ENCODE results near the gene CDH22.

CDH22 gene

DNA sequence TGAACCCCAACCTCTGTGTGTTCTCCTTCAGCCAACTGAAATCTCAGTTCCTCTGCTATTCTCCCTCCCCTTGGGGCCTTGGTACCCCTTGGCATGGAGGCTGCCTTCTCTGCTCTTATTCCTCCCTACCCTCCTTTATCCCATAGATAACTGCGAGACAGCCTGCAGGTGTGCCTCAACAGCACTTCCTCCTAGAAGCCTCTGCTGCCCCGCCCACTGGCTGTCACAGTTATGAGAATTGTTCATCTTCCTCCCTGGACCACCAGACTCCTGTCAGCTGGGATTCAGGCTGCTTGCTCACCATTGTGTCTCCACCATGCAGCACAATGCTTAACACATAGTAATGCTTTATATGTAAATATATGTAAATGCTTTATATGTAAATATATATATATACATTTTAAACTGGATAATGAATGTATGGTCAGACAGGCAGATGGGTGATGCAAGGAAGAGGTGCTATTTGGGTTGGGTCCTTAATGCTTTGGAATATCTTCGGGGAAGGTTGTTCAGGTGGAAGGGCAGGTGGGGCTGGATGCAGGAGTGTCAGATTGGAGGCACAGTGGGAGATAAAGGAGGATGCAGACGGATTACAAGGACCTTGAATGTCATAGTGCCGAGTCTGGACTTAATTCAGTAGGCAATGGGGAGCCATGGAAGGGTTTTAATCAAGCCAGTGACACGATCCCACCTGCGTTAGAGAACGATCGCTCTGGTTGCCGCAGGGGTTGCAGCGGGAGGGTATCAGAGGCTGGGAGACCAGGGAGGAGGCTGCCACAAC, 4.9 kb downstream of the CDH22 start:
- in situ Hi-C loops (cut with MboI; ENCODE audit: low sequenced_read_pairs) = no loop called here

DNA sequence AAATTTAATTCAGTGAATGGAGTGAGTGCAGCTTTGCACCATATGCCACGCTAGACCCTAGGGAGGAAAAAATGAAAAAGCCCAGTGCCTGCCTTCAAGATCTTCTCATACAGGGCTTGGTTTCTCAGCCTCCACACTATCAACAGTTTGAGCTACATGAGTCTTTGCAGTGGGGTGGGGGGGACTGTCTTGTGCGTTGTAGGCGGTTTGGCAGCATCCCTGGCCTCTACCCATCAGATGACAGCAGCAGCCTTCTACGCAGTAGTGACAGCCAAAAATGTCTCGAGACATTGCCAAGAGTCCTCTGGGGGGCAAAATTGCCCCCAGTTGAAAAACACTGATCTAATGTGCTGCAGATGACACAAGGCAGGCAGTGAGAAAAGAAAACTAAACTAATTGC, 6.2 kb downstream of the CDH22 start:
- in situ Hi-C loops (cut with MboI; ENCODE audit: low sequenced_read_pairs) = no loop called here

DNA sequence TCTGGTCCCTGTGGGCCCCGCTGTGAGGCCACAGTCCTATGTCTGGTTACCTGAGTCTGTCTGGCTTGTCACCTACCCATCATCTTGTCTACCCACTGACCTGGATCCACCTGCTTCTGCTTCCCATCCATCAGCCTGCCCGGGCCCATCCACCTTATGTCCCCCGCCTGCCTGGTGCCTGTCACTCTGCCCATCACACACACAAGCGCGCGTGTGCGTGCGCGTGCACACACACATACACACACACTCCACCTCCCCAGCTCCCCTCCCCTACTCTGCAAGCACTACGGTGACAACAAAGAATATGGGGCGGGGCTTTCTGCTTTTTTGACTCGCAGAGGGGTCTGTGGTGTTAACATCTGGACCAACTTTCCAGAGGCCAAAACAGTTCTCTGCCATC, 8.0 kb downstream of the CDH22 start:
- in situ Hi-C loops (cut with MboI; ENCODE audit: low sequenced_read_pairs) = no loop called here

DNA sequence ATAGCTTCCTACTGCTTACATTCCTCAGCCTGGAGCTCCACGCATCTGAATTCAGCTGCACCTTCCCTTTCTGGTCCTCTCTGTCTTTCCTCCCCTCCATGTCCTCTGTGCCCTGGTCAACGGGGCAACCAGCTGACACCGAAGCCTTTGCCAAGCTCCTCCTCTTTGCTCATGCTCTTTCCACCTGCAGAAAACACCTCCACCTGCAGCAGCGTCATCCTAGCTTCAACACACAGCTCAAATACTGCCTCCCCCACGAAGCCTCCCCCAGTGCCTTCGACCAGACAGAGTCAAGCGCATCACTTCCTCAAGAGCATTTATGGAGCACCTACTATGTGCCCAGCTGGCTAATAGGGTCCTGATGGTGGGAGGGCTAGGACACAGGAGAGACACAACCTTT, 9.2 kb downstream of the CDH22 start:
- in situ Hi-C loops (cut with MboI; ENCODE audit: low sequenced_read_pairs) = no loop called here

DNA sequence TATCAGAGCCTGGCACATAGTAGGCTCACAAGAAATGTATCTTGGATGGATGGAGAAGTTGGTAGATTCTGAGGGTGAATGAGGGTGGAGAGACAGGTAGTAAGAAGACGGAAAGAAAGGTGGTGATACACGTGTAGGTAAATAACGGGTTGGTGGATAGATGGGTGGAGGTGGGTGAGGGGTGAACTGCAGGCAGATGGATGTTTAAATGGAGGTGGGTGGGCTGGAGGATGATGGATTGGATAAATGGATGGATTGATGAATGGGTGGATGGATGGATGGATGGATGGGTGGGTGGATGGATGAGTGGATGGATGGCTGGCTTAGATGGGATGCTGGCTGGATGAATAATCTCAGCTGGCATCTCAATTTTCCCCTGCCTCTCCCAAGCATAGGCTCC, 9.9 kb downstream of the CDH22 start:
- in situ Hi-C loops (cut with MboI; ENCODE audit: low sequenced_read_pairs) = no loop called here

DNA sequence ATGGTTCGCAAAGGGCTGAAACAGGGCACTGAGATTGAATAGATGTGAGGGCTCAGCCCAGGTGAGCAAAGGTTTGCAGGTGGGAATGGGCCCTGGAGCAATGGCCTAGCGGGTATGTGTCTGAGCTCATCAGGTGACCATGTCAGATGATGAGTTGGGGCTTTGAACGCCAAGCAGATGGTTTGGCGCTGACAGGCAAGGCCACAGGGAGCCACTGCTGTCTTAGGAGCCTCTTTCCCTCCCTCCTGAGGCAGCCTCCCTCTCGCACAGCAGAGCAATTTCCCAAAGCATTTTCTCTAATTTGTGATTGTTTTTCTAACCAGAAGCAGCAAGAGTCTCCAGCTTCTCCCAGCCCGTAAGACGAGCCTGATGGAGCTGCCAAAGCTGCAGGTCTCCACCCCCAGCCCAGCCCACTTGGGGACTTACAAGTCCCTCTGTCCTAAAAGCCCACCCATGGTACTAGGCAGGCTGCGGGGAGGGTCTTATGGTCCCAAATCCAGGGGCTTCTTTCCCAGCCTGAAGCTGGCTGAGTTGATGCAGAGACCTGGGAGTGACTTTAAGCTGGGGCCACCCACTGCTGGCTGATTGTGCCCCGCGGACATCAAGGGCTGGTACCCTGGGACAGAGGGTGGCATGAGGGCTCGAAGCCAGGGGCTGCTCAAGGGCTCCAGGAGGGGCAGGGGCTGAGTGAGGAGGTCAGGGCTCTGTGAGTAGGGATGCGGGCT, 11.6 kb downstream of the CDH22 start:
- in situ Hi-C loops (cut with MboI; ENCODE audit: low sequenced_read_pairs) = no loop called here

DNA sequence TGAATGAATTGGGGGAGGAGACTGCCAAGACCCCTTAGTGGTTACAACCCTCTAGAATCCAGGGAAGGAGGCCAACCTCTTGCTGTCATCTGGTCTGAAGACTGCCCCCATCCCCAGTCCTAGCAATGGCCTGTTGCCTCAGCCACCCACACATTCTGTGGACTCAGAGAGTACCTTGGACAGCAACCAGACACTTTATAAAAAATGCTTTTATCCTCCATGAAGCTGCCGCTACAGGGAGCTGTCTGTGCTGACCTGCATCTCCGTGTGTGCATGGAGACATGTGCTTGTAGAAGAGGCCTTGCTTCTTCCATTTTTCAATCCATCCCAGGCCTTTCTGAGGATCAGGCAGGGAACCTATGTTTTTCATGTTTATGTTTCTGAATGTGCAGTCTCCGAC, 15.2 kb downstream of the CDH22 start:
- in situ Hi-C loops (cut with MboI; ENCODE audit: low sequenced_read_pairs) = no loop called here

DNA sequence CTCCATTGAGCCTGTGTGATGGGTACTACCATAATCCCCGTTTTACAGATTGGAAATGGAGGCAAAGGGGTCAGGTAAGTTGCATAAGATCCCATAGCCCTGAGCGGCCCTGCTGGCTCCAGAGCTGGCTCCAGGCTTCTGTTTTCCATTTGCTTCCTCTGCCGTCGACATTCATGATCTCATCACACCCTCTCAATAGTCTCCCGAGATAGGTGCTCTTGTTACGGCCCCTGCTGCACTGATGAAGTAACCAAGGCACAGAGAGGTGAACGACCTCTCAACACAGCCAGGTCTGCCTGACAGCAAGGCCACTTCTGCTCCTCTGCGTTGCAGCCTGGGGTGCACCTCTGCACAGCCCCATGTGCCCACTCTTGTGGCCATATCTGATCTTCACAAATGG, 16.9 kb downstream of the CDH22 start:
- in situ Hi-C loops (cut with MboI; ENCODE audit: low sequenced_read_pairs) = no loop called here

DNA sequence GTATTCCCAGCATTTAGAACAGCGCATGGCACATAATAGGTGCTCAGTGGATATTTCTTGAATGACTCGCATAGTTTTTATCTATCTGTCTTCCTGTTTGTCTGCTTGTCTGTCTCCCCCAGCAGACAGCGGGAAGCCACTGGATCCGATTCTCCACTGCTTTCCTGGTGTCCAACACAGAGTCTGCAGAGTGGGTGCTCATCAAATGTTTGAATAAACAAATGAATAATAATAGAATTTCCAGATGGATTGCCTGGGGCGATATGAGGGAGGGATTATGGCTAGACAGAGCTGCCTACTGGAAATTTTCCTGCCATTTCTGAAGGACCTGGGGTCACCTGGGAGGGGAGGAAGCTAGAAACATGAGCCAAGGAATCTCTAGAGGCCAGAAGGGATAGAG, 18.9 kb downstream of the CDH22 start:
- in situ Hi-C loops (cut with MboI; ENCODE audit: low sequenced_read_pairs) = no loop called here

DNA sequence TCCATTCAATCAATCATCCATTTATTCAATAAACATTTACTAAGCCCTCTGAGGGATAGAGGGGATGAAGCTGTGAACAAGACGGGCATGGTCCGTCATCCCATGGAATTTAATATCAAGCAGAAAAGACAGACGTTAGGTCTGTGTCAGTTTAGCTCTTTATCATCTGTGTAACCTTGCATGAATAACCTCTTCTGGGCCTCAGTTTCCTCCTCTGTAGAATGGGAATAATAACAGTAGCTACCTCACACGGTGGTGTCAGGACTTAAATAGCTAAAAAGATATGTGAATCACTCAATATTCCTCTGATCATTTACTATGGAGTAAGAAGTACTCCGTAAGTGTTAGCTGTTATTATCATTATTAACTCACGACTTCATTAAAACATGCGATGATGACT, 21.3 kb downstream of the CDH22 start:
- in situ Hi-C loops (cut with MboI; ENCODE audit: low sequenced_read_pairs) = no loop called here

DNA sequence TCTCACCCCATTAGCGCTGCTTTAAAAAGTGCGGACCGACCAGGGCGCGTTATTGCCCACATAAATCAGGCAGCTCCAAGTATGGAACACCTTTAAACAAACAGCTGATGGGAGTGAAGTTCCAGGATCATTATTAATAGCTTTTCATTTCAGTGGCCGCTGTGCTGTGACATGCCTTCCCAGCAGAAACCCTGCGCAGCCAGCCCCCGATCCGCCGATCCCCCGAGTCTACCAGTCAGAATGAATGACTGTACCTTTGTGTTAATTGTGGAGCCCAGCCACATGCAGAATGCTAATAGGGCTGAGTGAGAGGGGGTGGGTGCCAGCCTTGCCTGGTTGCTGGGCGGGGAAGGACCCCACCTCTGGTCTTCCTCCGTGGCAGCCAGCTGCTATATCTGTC, 21.9 kb downstream of the CDH22 start:
- in situ Hi-C loops (cut with MboI; ENCODE audit: low sequenced_read_pairs) = no loop called here

DNA sequence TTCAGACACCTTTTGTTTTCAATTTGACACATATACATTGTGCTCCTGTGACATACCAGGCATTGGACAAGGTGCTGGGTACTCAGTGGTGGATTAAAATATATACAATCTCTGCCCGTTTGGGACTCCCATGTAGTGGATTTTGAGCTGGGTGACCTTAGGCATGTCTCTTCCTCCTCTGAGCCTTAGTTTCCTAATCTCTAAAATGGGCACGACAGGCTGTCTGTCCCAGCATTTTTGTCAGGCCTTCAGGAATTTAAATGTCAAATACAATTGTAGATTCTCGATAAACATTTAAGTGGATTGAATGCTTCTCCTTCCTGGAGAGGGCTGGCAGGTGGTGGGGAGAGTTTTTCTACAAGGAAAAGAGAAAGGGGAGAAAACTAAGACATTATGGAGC, 22.6 kb downstream of the CDH22 start:
- in situ Hi-C loops (cut with MboI; ENCODE audit: low sequenced_read_pairs) = no loop called here

DNA sequence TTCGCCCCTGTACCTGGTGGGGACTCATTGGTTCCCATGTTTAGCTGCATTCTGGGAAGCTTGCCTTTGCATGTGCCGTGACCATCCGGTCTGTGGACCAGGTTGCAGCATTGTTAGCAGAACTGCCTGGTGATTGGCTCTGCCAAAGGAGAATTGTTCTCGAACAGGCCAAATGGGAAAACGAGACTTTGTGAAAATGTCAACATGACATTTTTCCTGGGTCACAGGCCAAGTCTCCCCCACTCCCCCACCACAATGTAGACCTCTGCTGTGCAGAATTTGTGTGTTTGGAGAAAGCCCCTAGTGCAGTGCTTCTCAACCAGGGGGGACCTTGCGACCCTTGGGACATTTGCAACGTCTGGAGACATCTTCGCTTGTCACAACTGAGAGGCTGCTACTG, 23.2 kb downstream of the CDH22 start:
- in situ Hi-C loops (cut with MboI; ENCODE audit: low sequenced_read_pairs) = no loop called here

DNA sequence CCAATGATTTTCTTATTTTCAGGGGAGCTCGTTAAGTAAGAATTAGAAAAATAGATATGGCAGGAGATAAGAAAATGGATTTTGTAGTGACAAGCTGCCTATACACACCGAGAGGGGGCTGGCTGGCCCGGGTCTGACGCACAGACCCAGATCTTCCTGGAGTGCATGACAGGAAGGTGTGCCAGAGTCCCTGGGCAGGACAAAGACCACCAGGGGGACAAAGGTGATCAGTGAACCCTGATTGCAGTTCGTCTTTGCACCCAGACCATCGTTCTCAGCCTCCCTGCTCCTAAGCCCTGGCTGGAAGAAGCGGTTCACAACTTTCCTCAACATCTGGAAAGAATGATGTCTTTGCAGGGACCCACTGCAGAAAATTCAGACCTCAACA, 24.3 kb downstream of the CDH22 start:
- in situ Hi-C loops (cut with MboI; ENCODE audit: low sequenced_read_pairs) = no loop called here

DNA sequence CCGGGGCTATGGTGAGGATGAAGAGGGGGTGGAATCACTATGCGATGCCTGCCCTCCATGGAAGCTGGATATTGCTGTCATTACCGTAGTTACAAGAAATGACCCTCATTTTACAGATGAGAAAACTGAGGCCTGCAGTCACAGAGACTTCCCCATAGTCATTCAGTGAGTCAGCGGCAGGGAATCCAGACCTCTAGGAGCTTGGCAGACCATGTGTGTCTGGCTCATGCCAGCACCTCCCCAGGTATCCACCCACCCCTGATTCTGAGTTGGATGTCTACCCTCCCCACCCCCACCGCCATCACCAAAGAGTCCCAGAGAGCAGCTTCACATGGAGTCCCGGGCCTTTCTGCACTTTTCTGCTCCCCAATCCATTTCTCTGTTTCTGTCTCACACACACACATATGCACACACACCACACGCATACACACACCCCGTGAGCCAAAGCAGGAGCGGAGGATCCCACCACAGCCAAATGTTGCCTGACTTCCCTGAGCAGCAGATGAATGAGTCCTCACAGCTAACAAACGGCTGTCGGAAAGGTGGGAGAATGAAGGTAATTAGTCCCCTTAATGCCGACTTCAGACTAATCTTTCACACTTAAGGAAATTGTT, 24.8 kb downstream of the CDH22 start:
- in situ Hi-C loops (cut with MboI; ENCODE audit: low sequenced_read_pairs) = no loop called here

DNA sequence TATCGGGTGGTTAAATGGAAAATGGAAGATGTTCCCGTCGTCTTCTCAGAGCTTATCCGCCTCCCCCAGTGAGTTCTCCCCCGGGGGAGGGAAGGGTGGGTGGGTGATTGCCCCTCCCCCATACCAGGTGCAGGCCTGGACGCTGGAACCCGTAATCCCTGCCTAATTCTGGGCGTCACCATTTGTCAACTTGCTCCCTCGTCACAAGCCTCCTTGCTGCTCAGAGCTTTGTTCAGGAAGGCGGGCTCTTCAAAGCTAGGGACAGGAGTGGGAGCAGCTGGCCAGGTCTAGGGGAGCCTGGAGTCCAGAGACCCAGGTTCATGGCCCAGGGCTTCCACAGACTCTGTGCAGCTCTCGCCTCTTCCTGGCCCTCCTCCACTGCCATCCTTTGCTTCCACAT, 25.6 kb downstream of the CDH22 start:
- in situ Hi-C loops (cut with MboI; ENCODE audit: low sequenced_read_pairs) = no loop called here

DNA sequence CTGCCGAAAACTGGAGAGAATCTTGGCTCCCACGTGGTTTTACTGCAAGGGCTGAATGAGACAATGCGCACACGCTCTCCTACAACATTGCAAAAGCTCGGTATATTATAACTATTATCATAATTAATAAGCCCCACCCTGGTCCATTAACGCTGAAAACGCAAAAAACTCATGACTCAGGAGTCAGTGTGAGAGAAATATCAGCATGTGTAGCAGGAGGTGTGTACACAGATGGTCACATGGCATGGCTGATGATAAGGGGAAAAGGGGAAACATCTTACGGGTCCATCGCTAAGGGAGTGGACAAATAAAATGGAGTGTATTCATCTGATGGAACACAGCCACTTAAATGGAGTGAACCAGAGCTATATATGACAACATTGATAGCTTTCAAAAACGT, 29.2 kb downstream of the CDH22 start:
- in situ Hi-C loops (cut with MboI; ENCODE audit: low sequenced_read_pairs) = no loop called here

DNA sequence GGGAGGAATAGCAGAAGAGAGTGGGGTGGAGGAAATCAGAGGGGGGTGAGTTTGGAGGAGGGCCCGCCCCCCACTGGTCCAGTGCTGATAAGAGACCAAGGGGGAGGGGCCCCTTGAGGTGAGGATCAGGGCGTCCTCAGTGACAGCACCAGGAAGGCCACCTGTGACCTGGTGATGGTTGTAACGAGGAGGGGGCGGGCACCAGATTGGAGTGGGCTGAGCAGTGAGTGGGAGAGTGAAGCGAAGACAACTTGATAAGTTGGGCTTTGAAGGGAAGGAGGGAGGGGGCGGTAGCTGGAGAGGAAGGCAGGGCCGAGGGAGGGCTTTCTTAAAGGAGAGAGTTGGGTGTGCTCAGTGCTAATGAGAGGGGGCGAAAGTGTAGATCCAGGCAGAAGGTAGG, 30.7 kb downstream of the CDH22 start:
- in situ Hi-C loops (cut with MboI; ENCODE audit: low sequenced_read_pairs) = no loop called here

DNA sequence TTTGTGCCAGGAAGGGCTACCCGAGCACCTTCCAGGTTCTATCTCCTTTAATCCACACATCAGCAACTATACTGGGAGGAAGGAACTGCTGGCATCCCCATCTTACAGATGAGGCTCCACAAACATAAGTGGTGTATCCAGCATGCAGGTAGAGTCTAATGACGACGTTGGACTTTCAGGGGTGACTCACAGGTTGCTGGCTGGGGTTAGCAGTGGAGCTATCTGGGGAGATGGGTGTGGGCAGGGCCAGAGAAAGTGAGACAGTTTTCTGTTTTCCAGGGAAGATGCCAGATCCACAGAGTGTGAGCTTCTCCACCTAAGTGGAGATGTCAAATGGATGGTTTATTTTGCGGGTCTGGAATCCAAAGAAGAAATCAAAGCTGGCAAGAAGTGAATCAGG, 31.8 kb downstream of the CDH22 start:
- in situ Hi-C loops (cut with MboI; ENCODE audit: low sequenced_read_pairs) = no loop called here

DNA sequence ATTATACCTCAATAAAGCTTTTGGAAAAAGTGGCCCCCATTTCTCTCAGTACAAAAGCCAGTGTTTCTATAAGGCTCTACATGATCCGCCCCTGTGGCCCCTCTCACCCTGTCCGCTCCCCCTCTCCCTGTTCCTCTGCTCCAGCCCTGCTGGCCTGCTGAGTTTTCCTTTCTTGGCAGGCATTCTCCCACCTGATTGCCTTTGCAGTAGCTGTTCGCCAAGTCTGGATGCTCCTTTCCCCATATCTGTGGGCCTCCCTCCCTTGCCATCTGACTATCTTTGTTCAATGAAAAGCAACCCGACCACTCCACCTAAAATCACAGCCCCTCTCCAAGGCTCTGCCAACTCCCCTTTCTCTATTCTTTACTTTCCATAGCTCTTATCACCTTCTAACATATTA, 33.2 kb downstream of the CDH22 start:
- in situ Hi-C loops (cut with MboI; ENCODE audit: low sequenced_read_pairs) = no loop called here

DNA sequence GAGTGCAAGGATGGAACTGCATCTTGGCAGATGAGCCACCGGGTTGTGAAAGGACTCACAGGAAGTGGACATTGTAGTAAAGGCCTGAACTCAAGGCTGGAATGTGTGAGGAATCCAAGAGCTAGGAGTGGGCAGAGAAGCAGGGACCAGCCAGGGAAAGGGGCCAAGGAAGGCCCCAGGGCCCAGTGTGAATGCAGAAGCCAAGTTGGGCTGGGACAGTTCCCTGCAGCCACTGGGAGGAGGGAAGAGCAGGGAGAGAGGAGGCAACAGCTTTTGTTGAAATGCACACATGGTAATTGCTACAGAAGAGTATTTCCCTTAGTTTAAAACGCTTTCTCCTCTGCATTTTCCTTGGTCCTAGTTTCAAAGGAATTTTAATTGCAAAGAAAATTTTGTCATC, 34.6 kb downstream of the CDH22 start:
- in situ Hi-C loops (cut with MboI; ENCODE audit: low sequenced_read_pairs) = no loop called here

DNA sequence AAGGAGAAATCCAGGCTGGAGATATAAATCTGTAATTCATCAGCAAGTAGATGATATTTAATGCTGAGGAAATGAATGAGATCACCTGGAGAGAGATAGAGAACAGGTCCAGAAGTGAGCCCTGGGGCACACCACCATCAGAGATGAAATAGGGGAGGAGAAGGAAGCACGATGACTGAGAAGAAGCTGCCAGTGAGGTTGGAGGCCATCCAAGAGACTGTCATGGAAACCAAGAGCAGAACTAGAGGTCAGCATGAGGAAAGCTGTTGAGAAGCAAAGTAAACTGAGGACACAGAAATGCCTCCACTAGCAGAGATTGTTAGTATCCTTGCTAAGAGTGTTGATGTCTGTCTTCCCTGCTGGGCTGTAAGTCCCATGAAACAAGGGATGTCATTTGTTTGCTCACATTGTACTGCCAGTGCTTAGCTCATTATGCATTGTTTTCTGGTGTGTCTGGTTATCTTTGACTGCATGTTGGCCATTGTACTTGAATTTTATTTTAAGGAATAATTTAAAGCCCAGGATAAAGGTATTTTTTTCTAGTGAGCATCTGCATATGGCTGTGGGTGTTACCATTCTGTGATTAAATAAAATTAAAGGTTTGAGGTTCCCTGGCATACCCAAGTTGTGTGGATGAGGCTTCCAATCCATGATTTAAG, 35.8 kb downstream of the CDH22 start:
- in situ Hi-C loops (cut with MboI; ENCODE audit: low sequenced_read_pairs) = no loop called here

Measured in HL-60/S4 treated with phorbol 12-myristate 13-acetate at 8.2 ng/mL for 4 days and 3 days (cell line).